Bronchial epithelial cell (primary cell): ENCODE results near the gene HK3. TPM values are rescaled to one million over a fixed set of nuclear protein-coding genes. Genes with fewer than 3 reads are reported as not detected.

ENCODE experiments used
- DNase-seq: peaks from one replicate; pipeline ENCODE4 v3.0.0-alpha.2; 2010; ENCODE audit warnings: low read depth
- FAIRE-seq: peaks from 2 replicates; lab custom pipeline; 2011; peaks lifted over from hg19 to GRCh38; lab: Jason Lieb, UNC
- H3K27me3 ChIP-seq: 2 replicates; pipeline ENCODE4 v1.5.1; 2011; ENCODE audit warnings: low read length; ENCODE audit not compliant: control insufficient read depth, insufficient read depth
- H3K36me3 ChIP-seq: 2 replicates; pipeline ENCODE4 v1.5.1; 2011; ENCODE audit warnings: low read length; ENCODE audit not compliant: control insufficient read depth, insufficient read depth
- H3K4me3 ChIP-seq: 2 replicates; pipeline ENCODE4 v1.5.1; 2011; ENCODE audit warnings: mild to moderate bottlenecking, low read depth, low read length, control low read depth
- total RNA-seq: library from RNA; depleted of rRNA; stranded (reverse); fragments of >200 nt; gene quantifications from 2 replicates; pipeline ENCODE4 v1.2.1, GENCODE V29; 2014
- TF ChIP-seq, protein P1 (sequence below): IDR thresholded peaks from 2 replicates; pipeline ENCODE4 v1.5.1; 2011; ENCODE audit warnings: mild to moderate bottlenecking, moderate library complexity, low read length, control low read depth, inconsistent platforms; ENCODE audit not compliant: insufficient read depth, severe bottlenecking

The HK3 gene
- total RNA-seq, 1 donor from 2014 or later, result under 0.01 TPM

- Histone ChIP-seq H3K36me3 (peaks cover 4% of the 10 kb centered on the region), H3K4me3 (no peak overlapping the region), H3K27me3 (no peaks in the 10 kb centered on the region)
- DNase-seq, result no peak
- FAIRE-seq, result no peak
- TF ChIP-seq, protein P1, sequence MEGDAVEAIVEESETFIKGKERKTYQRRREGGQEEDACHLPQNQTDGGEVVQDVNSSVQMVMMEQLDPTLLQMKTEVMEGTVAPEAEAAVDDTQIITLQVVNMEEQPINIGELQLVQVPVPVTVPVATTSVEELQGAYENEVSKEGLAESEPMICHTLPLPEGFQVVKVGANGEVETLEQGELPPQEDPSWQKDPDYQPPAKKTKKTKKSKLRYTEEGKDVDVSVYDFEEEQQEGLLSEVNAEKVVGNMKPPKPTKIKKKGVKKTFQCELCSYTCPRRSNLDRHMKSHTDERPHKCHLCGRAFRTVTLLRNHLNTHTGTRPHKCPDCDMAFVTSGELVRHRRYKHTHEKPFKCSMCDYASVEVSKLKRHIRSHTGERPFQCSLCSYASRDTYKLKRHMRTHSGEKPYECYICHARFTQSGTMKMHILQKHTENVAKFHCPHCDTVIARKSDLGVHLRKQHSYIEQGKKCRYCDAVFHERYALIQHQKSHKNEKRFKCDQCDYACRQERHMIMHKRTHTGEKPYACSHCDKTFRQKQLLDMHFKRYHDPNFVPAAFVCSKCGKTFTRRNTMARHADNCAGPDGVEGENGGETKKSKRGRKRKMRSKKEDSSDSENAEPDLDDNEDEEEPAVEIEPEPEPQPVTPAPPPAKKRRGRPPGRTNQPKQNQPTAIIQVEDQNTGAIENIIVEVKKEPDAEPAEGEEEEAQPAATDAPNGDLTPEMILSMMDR, result no peak
Measured at GRCh38 chr5:176938472-176938871, 39.3 kb upstream of the HK3 start.

DNA sequence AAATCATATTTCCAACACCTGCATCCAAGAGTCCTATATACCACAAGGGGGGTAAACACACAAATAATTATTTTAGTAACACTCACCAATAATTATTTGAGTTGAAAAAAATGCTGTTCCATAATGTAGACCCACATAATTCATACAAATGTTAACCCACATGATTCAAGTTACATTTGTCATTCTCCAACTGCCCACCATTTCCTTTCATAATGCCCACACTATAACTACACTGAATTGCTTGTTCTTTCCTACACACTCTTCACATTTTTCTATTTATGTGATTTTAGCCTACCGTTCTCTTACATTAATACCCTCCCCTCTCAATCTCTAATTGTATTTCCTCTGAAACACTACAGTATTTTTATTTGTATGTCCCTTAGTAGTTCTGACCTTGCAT lies 35.9 kb upstream of the HK3 start:
- FAIRE-seq, result no peak
- H3K4me3 ChIP-seq, result no peak overlapping the region
- H3K36me3 ChIP-seq, result peaks cover 7% of the 10 kb centered on the region
- TF ChIP-seq, protein P1, result no peak
- no peak for DNase-seq
- H3K27me3 ChIP-seq, result no peaks in the 10 kb centered on the region

DNA sequence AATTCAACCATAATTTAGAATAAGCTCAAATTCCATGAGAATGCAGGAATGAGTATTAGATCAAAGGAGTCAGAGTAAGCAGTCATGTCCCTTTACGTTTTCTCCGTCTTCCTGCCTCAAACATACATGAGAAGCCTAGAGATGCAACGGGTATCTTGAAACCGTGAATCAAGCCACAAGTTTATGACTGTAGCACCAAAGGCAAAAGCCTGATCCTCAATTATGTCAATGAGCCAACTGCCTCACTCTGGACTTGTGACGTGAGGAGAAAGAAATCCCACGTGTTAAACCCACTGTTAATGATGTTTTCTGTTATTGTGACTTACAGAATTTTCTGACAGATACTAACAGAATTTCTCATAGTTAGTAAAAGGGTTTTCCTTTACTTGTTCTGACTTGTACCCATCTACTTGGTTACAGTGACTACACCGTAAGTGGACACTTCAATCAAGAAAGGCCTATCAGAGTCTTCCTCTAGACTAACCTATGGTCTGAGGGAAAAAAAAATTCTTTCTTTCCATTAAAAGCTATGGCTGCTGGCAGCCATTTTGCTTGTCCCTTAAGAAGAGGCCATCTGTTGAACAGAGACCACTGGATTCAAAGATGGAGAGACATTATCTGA lies 35.3 kb upstream of the HK3 start:
- peak; percentile 67 for DNase-seq
- Histone ChIP-seq H3K4me3 (no peak overlapping the region), H3K36me3 (peaks cover 7% of the 10 kb centered on the region), H3K27me3 (no peaks in the 10 kb centered on the region)
- TF ChIP-seq, protein P1, result no peak
- no peak for FAIRE-seq

GRCh38 chr5:176929654-176930053 lies 30.5 kb upstream of the HK3 start:
- Histone ChIP-seq H3K36me3 (peaks cover 5% of the 10 kb centered on the region), H3K4me3 (no peak overlapping the region), H3K27me3 (no peaks in the 10 kb centered on the region)
- FAIRE-seq, result no peak
- DNase-seq, result no peak
- TF ChIP-seq, protein P1, result no peak

- TF ChIP-seq, protein P1, result no peak
- Histone ChIP-seq H3K4me3 (no peak overlapping the region), H3K27me3 (no peaks in the 10 kb centered on the region), H3K36me3 (peaks cover 3% of the 10 kb centered on the region)
- DNase-seq (peak; percentile 13), FAIRE-seq (no peak)
Measured at GRCh38 chr5:176927562-176927961, 28.4 kb upstream of the HK3 start.

GRCh38 chr5:176922817-176923216 lies 23.7 kb upstream of the HK3 start:
- no peaks in the 10 kb centered on the region for H3K27me3 ChIP-seq
- FAIRE-seq (no peak), DNase-seq (no peak)
- H3K36me3 ChIP-seq, result no peaks in the 10 kb centered on the region
- no peak overlapping the region for H3K4me3 ChIP-seq
- TF ChIP-seq, protein P1, result no peak
